ENCODE measurements around the gene OGFR. TPM values are rescaled to one million over a fixed set of nuclear protein-coding genes. Genes with fewer than 3 reads are reported as not detected.

Gene OGFR
- total RNA-seq, 1 experiment from 2014 or later: 31.0 TPM

- intact Hi-C loops (cut with micrococcal nuclease): no loop called here
- H3K27ac Mint-ChIP-seq (ENCODE audit: low read depth, unreplicated experiment): no peak overlapping the region
- H3K4me3 Mint-ChIP-seq (ENCODE audit: unreplicated experiment): no peak overlapping the region
- CTCF ChIA-PET: interaction anchor here (0.6 to 1.7 kb wide), 3 partner anchors 12 to 67 kb away, joined by 3 to 4 read pairs (median 3); no protein-coding TSS in a partner anchor
- no TSS peak for BruUV-seq (replicated peaks)
- no peaks in the 10 kb centered on the region for H3K27me3 Mint-ChIP-seq (ENCODE audit: insufficient read depth, unreplicated experiment)
- no peaks in the 10 kb centered on the region for H3K36me3 Mint-ChIP-seq (ENCODE audit: insufficient read depth, unreplicated experiment)
- H3K4me1 Mint-ChIP-seq (ENCODE audit: insufficient read depth, unreplicated experiment): peaks cover 28% of the 10 kb centered on the region
- TF ChIP-seq CTCF (IDR thresholded peaks at IDR 0.05; ENCODE audit: unreplicated experiment): no peak
- POLR2A ChIA-PET: interaction anchor here (0.7 to 4.8 kb wide), 2 partner anchors 30 to 31 kb away, joined by 4 to 49 read pairs; no protein-coding TSS in a partner anchor
- no peak for DNase-seq (ENCODE audit: unreplicated experiment)
- no peaks in the 10 kb centered on the region for H3K9me3 Mint-ChIP-seq (ENCODE audit: unreplicated experiment)
Observed at GRCh38 chr20:62770111-62770910, 34.3 kb upstream of the OGFR start.

GRCh38 chr20:62770916-62771315, 33.7 kb upstream of the OGFR start:
- H3K9me3 Mint-ChIP-seq (ENCODE audit: unreplicated experiment): no peaks in the 10 kb centered on the region
- H3K36me3 Mint-ChIP-seq (ENCODE audit: insufficient read depth, unreplicated experiment): no peaks in the 10 kb centered on the region
- H3K27ac Mint-ChIP-seq (ENCODE audit: low read depth, unreplicated experiment): no peak overlapping the region
- TF ChIP-seq CTCF (IDR thresholded peaks at IDR 0.05; ENCODE audit: unreplicated experiment): no peak
- BruUV-seq (replicated peaks): no TSS peak
- no peak overlapping the region for H3K4me3 Mint-ChIP-seq (ENCODE audit: unreplicated experiment)
- POLR2A ChIA-PET: interaction anchor here (0.8 to 4.8 kb wide), 2 partner anchors 30 to 166 kb away, joined by 4 to 49 read pairs; no protein-coding TSS in a partner anchor
- H3K4me1 Mint-ChIP-seq (ENCODE audit: insufficient read depth, unreplicated experiment): peaks cover 33% of the 10 kb centered on the region
- intact Hi-C loops (cut with micrococcal nuclease): no loop called here
- H3K27me3 Mint-ChIP-seq (ENCODE audit: insufficient read depth, unreplicated experiment): no peaks in the 10 kb centered on the region
- CTCF ChIA-PET: interaction anchor here (0.6 to 0.9 kb wide), 3 partner anchors 20 to 272 kb away, joined by 3 read pairs; no protein-coding TSS in a partner anchor
- DNase-seq (ENCODE audit: unreplicated experiment): no peak

GRCh38 chr20:62771396-62772102, 33.1 kb upstream of the OGFR start:
- no peak for TF ChIP-seq CTCF (IDR thresholded peaks at IDR 0.05; ENCODE audit: unreplicated experiment)
- H3K4me3 Mint-ChIP-seq (ENCODE audit: unreplicated experiment): no peak overlapping the region
- ChIA-PET POLR2A (interaction anchor here (0.8 to 4.8 kb wide), 3 partner anchors 31 to 705 kb away, joined by 4 to 49 read pairs (median 5); no protein-coding TSS in a partner anchor), CTCF (interaction anchor here (0.6 to 3.9 kb wide), 5 partner anchors 20 to 386 kb away, joined by 3 to 20 read pairs (median 3); no protein-coding TSS in a partner anchor)
- no TSS peak for BruUV-seq (replicated peaks)
- peak overlapping the region; percentile 84 for H3K27ac Mint-ChIP-seq (ENCODE audit: low read depth, unreplicated experiment)
- H3K9me3 Mint-ChIP-seq (ENCODE audit: unreplicated experiment): no peaks in the 10 kb centered on the region
- peaks cover 33% of the 10 kb centered on the region for H3K4me1 Mint-ChIP-seq (ENCODE audit: insufficient read depth, unreplicated experiment)
- no peaks in the 10 kb centered on the region for H3K27me3 Mint-ChIP-seq (ENCODE audit: insufficient read depth, unreplicated experiment)
- no peak for DNase-seq (ENCODE audit: unreplicated experiment)
- H3K36me3 Mint-ChIP-seq (ENCODE audit: insufficient read depth, unreplicated experiment): no peaks in the 10 kb centered on the region
- intact Hi-C loops (cut with micrococcal nuclease): no loop called here

GRCh38 chr20:62772103-62772611, 32.5 kb upstream of the OGFR start:
- POLR2A ChIA-PET: interaction anchor here (1.1 to 4.8 kb wide), 12 partner anchors 13 to 706 kb away, joined by 3 to 49 read pairs (median 8); partner anchors contain the start of gene MRGBP
- Mint-ChIP-seq H3K27me3 (ENCODE audit: insufficient read depth, unreplicated experiment) (no peaks in the 10 kb centered on the region), H3K4me1 (ENCODE audit: insufficient read depth, unreplicated experiment) (peaks cover 39% of the 10 kb centered on the region), H3K4me3 (ENCODE audit: unreplicated experiment) (peak overlapping the region; percentile 58), H3K27ac (ENCODE audit: low read depth, unreplicated experiment) (peak overlapping the region; percentile 84), H3K36me3 (ENCODE audit: insufficient read depth, unreplicated experiment) (no peaks in the 10 kb centered on the region), H3K9me3 (ENCODE audit: unreplicated experiment) (peaks cover 6% of the 10 kb centered on the region)
- intact Hi-C loops (cut with micrococcal nuclease): no loop called here
- no peak for DNase-seq (ENCODE audit: unreplicated experiment)
- CTCF ChIA-PET: interaction anchor here (0.6 to 3.9 kb wide), 5 partner anchors 19 to 619 kb away, joined by 3 to 20 read pairs (median 3); no protein-coding TSS in a partner anchor
- no peak for TF ChIP-seq CTCF (IDR thresholded peaks at IDR 0.05; ENCODE audit: unreplicated experiment)
- no TSS peak for BruUV-seq (replicated peaks)
